ENCODE measurements around the gene CBL.

CBL gene

GRCh38 chr11:119175493-119176077 is 30.6 kb upstream of the CBL start:
- H2AFZ ChIP-seq (ENCODE audit: low read depth, low read length): no peak overlapping the region
- H3K4me2 ChIP-seq (ENCODE audit: insufficient read depth, low read length): no peak overlapping the region
- H4K20me1 ChIP-seq (ENCODE audit: insufficient read depth, low read length): no peaks in the 10 kb centered on the region
- no peak overlapping the region for H3K4me3 ChIP-seq (ENCODE audit: low read depth in 1 of 2, low read length in 2 of 2)
- DNase-seq (no peak), ATAC-seq (ENCODE audit: insufficient read depth, low read depth) (no peak)
- H3K4me1 ChIP-seq (ENCODE audit: insufficient read depth, low read length): peaks cover 5% of the 10 kb centered on the region; the same call in 1 of the 2 replicates
- H3K27me3 ChIP-seq (ENCODE audit: insufficient read depth, low read length, poor library complexity): no peaks in the 10 kb centered on the region
- H3K36me3 ChIP-seq (ENCODE audit: insufficient read depth, low read length): peaks cover 4% of the 10 kb centered on the region
- TF ChIP-seq CTCF (IDR thresholded peaks at IDR 0.05; ENCODE audit: borderline replicate concordance, extremely low read depth, low read length, poor library complexity, severe bottlenecking): no peak
- no peak for TF ChIP-seq EZH2 (IDR thresholded peaks at IDR 0.05; ENCODE audit: borderline replicate concordance, low read depth, low read length, severe bottlenecking)
- H3K9ac ChIP-seq (ENCODE audit: low read depth, low read length): no peak overlapping the region
- no peak overlapping the region for H3K27ac ChIP-seq (ENCODE audit: low read length)
- H3K9me3 ChIP-seq (ENCODE audit: insufficient read depth, low read length, severe bottlenecking): no peaks in the 10 kb centered on the region
- H3K79me2 ChIP-seq (ENCODE audit: insufficient read depth, low read length): no peaks in the 10 kb centered on the region

DNA sequence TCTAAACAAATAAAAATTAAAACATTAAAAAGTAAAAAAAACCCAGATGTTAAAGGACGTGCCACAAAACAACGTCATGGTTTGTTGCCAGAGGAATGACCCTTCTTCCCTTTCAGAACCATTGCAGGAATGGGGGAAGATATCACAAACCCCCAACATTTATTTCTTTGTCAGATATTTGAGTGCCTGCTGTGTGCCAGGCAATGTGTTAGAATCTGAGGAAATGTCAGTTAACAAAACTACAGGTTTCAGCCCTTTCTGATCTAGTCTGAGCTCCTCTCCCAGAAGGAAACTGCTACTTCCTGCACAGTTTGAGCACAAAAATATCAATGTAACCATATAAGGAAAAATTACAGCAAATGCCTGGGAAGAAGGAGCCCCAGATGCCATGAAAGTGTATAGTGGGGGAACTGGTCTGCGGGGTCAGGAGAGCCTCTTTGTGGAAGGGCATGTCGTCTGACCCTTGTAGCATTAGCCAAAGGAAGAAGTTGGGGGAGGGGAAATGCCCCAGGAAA is 27.9 kb upstream of the CBL start:
- Histone ChIP-seq H3K36me3 (ENCODE audit: insufficient read depth, low read length) (peaks cover 4% of the 10 kb centered on the region), H3K4me2 (ENCODE audit: insufficient read depth, low read length) (no peak overlapping the region), H3K79me2 (ENCODE audit: insufficient read depth, low read length) (no peaks in the 10 kb centered on the region), H4K20me1 (ENCODE audit: insufficient read depth, low read length) (no peaks in the 10 kb centered on the region), H3K4me3 (ENCODE audit: low read depth in 1 of 2, low read length in 2 of 2) (no peak overlapping the region), H3K9ac (ENCODE audit: low read depth, low read length) (no peak overlapping the region), H3K4me1 (ENCODE audit: insufficient read depth, low read length) (peaks cover 5% of the 10 kb centered on the region; the same call in 1 of the 2 replicates), H3K27me3 (ENCODE audit: insufficient read depth, low read length, poor library complexity) (no peaks in the 10 kb centered on the region), H2AFZ (ENCODE audit: low read depth, low read length) (no peak overlapping the region), H3K9me3 (ENCODE audit: insufficient read depth, low read length, severe bottlenecking) (no peaks in the 10 kb centered on the region), H3K27ac (ENCODE audit: low read length) (0 out of 2 replicates have a peak overlapping the region, but pooled peaks have one; percentile 32)
- DNase-seq: no peak
- TF ChIP-seq EZH2 (IDR thresholded peaks at IDR 0.05; ENCODE audit: borderline replicate concordance, low read depth, low read length, severe bottlenecking) (no peak), CTCF (IDR thresholded peaks at IDR 0.05; ENCODE audit: borderline replicate concordance, extremely low read depth, low read length, poor library complexity, severe bottlenecking) (no peak)
- ATAC-seq (ENCODE audit: insufficient read depth, low read depth): no peak

GRCh38 chr11:119179342-119179741 is 26.8 kb upstream of the CBL start:
- DNase-seq (no peak), ATAC-seq (ENCODE audit: insufficient read depth, low read depth) (no peak)
- TF ChIP-seq CTCF (IDR thresholded peaks at IDR 0.05; ENCODE audit: borderline replicate concordance, extremely low read depth, low read length, poor library complexity, severe bottlenecking) (no peak), EZH2 (IDR thresholded peaks at IDR 0.05; ENCODE audit: borderline replicate concordance, low read depth, low read length, severe bottlenecking) (no peak)

More at GRCh38 chr11:119179342-119179741, 26.8 kb upstream of the CBL start:
- Histone ChIP-seq H3K27ac (ENCODE audit: low read length) (no peak overlapping the region), H3K4me1 (ENCODE audit: insufficient read depth, low read length) (peaks cover 5% of the 10 kb centered on the region; the same call in 1 of the 2 replicates), H3K9ac (ENCODE audit: low read depth, low read length) (no peak overlapping the region), H4K20me1 (ENCODE audit: insufficient read depth, low read length) (no peaks in the 10 kb centered on the region), H3K36me3 (ENCODE audit: insufficient read depth, low read length) (peaks cover 4% of the 10 kb centered on the region), H3K9me3 (ENCODE audit: insufficient read depth, low read length, severe bottlenecking) (no peaks in the 10 kb centered on the region), H3K27me3 (ENCODE audit: insufficient read depth, low read length, poor library complexity) (no peaks in the 10 kb centered on the region), H3K79me2 (ENCODE audit: insufficient read depth, low read length) (no peaks in the 10 kb centered on the region), H3K4me2 (ENCODE audit: insufficient read depth, low read length) (no peak overlapping the region), H2AFZ (ENCODE audit: low read depth, low read length) (no peak overlapping the region), H3K4me3 (ENCODE audit: low read depth in 1 of 2, low read length in 2 of 2) (no peak overlapping the region)
